Spinal cord (tissue), 10 donors: ENCODE results near the gene SHISA8. TPM values are rescaled to one million over a fixed set of nuclear protein-coding genes. Genes with fewer than 3 reads are reported as not detected.

Source experiments
- DNase-seq, 6 donors: peaks; one replicate each; pipeline versions ENCODE4 v3.0.0 to v3.0.0-alpha.2; 2013 to 2015; ENCODE audit warnings: low spot score in 6 of 6, low read depth in 4 of 6
- H3K27ac ChIP-seq: one replicate; pipeline ENCODE4 v1.5.1; 2013; ENCODE audit warnings: low read depth, low read length, control low read depth
- H3K27me3 ChIP-seq: one replicate; pipeline ENCODE4 v1.6.1; 2013; ENCODE audit warnings: low read length; ENCODE audit not compliant: control insufficient read depth, insufficient read depth
- H3K36me3 ChIP-seq: one replicate; pipeline ENCODE4 v1.6.1; 2013; ENCODE audit warnings: low read length; ENCODE audit not compliant: control insufficient read depth, insufficient read depth
- H3K4me1 ChIP-seq: one replicate; pipeline ENCODE4 v1.6.1; 2013; ENCODE audit warnings: low read length; ENCODE audit not compliant: control insufficient read depth, insufficient read depth
- H3K4me3 ChIP-seq: one replicate; pipeline ENCODE4 v1.5.1; 2013; ENCODE audit warnings: low read depth, low read length, control low read depth
- H3K9me3 ChIP-seq: one replicate; pipeline ENCODE4 v1.6.1; 2013; ENCODE audit warnings: low read length; ENCODE audit not compliant: control insufficient read depth, insufficient read depth
- WGBS: methylation state at CpG from one replicate; pipeline ENCODE4 v1.1.5; 2013; ENCODE audit warnings: missing lambda C conversion rate; ENCODE audit not compliant: insufficient coverage; 5-methylcytosine and 5-hydroxymethylcytosine counted together
- polyA plus RNA-seq, 2 donors: library from polyadenylated mRNA; unstranded; fragments of 120-200 nt; gene quantifications; one replicate each; pipeline ENCODE4 v1.2.1, GENCODE V29; 2013; ENCODE audit not compliant: insufficient read length in 2 of 2
- total RNA-seq, 2 donors: library from RNA; depleted of rRNA in 1 of 2; stranded (reverse); fragments of 120-200 nt in 1 of 2; fragments of >200 nt in 1 of 2; gene quantifications; one replicate each; pipeline versions ENCODE4 v1.2.3 to v1.2.4, GENCODE V29; 2013 to 2014
- donor health status: healthy.

Gene SHISA8
- total and polyA plus RNA-seq, 4 donors, result 0.40 to 5.2 (median 1.8) TPM

- Histone ChIP-seq H3K27me3 (peaks cover 86% of the 10 kb centered on the region), H3K27ac (no peak overlapping the region), H3K4me1 (peaks cover 48% of the 10 kb centered on the region), H3K4me3 (no peak overlapping the region), H3K36me3 (peaks cover 2% of the 10 kb centered on the region), H3K9me3 (no peaks in the 10 kb centered on the region)
- WGBS, result 30% methylated on average over 6 of the region's 11 CpGs
- DNase-seq, result no peak
These were observed 1.1 kb upstream of the SHISA8 start for GRCh38 chr22:41915786-41916493.

DNA sequence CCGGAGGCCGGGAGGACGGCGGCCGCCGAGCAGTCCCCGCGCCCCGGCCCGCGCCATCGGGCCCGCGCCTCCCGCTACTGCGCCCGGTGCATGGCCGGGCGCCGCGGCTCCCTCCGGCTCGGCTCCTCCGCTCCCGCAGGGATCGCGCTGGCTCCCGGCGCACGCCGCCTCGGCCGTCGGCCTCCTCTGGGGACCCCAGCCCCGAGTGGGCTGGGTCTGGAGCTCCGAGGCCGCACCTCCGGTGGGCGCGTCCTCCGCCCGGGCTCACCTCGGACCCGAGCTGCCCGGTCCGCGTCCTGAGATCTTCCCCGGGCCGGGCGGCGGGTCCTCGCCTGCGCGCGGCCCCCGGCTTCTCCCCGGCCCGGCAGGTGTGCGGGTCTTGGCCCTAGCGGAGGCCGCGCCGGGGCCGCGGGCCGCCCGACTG lies 251 bp downstream of the SHISA8 start:
- Histone ChIP-seq H3K9me3 (no peaks in the 10 kb centered on the region), H3K27ac (no peak overlapping the region), H3K36me3 (peaks cover 2% of the 10 kb centered on the region), H3K4me1 (peaks cover 43% of the 10 kb centered on the region), H3K27me3 (peaks cover 85% of the 10 kb centered on the region), H3K4me3 (no peak overlapping the region)
- DNase-seq, result no peak
- WGBS, result under 1% methylated on average over 67 of the region's 67 CpGs

- peaks cover 84% of the 10 kb centered on the region for H3K27me3 ChIP-seq
- WGBS, result under 1% methylated on average over 77 of the region's 79 CpGs
- H3K36me3 ChIP-seq, result peaks cover 9% of the 10 kb centered on the region
- H3K27ac ChIP-seq, result no peak overlapping the region
- H3K4me3 ChIP-seq, result no peak overlapping the region
- H3K9me3 ChIP-seq, result no peaks in the 10 kb centered on the region
- H3K4me1 ChIP-seq, result peaks cover 43% of the 10 kb centered on the region
- DNase-seq, result no peak
These were observed 886 bp downstream of the SHISA8 start for GRCh38 chr22:41913842-41914534.

- no peak overlapping the region for H3K27ac ChIP-seq
- WGBS, result 80% methylated on average over 7 of the region's 11 CpGs
- no peak for DNase-seq
- H3K36me3 ChIP-seq, result peaks cover 15% of the 10 kb centered on the region
- peaks cover 45% of the 10 kb centered on the region for H3K4me1 ChIP-seq
- no peaks in the 10 kb centered on the region for H3K9me3 ChIP-seq
- peaks cover 79% of the 10 kb centered on the region for H3K27me3 ChIP-seq
- H3K4me3 ChIP-seq, result no peak overlapping the region
These were observed 1.7 kb downstream of the SHISA8 start for GRCh38 chr22:41913040-41913719.

DNA sequence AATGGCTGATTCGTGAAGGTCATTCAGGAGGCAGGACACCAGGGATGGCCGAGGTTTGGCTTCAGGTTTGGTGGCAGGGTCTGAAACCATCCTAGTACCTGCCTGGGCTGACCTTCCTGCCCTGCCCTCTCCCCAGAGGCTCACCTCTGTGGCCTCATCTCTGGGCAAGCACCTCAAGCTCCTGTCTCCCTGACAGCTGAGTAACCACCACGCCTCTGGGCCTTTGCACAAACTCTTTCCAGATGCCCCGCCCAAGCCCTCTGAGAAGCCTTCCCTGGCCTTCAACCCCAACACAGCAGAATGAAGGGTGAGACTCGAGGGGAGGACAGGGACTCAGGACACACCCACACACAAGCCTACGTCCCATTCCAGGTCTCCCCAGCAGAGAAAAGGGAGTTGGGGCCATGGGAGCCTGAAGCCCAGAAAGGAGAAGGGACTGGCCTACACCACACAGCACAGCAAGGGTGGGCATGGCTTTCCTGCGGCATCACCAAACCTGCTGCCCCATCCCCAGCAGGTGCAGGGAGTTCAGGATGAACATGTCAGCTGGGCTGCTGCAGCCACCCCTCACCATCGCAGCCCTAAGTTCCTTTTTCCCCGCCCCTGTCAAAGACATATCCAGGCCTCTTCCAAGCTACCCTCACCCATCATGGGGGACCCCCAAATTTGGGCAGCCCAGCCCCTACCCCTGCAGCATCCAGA lies 2.4 kb downstream of the SHISA8 start:
- H3K27me3 ChIP-seq, result peaks cover 72% of the 10 kb centered on the region
- no peak overlapping the region for H3K27ac ChIP-seq
- WGBS, result 81% methylated on average over 7 of the region's 9 CpGs
- peaks cover 40% of the 10 kb centered on the region for H3K4me1 ChIP-seq
- peaks cover 22% of the 10 kb centered on the region for H3K36me3 ChIP-seq
- no peak overlapping the region for H3K4me3 ChIP-seq
- no peak for DNase-seq
- H3K9me3 ChIP-seq, result no peaks in the 10 kb centered on the region

GRCh38 chr22:41911001-41911611 lies 3.8 kb downstream of the SHISA8 start:
- peaks cover 40% of the 10 kb centered on the region for H3K4me1 ChIP-seq
- H3K27ac ChIP-seq, result no peak overlapping the region
- WGBS, result 17% methylated on average over 37 of the region's 37 CpGs
- no peaks in the 10 kb centered on the region for H3K9me3 ChIP-seq
- no peak for DNase-seq
- peaks cover 60% of the 10 kb centered on the region for H3K27me3 ChIP-seq
- H3K36me3 ChIP-seq, result peaks cover 34% of the 10 kb centered on the region
- no peak overlapping the region for H3K4me3 ChIP-seq

- under 1% methylated on average over 112 of the region's 112 CpGs for WGBS
- Histone ChIP-seq H3K27me3 (peaks cover 52% of the 10 kb centered on the region), H3K4me3 (no peak overlapping the region), H3K27ac (no peak overlapping the region), H3K36me3 (peaks cover 42% of the 10 kb centered on the region), H3K9me3 (no peaks in the 10 kb centered on the region), H3K4me1 (peaks cover 34% of the 10 kb centered on the region)
- DNase-seq, result peak in 2 of 6 donors; percentile 48 to 72
These were observed 4.5 kb downstream of the SHISA8 start for GRCh38 chr22:41910050-41911000.

GRCh38 chr22:41909310-41910049 lies 5.4 kb downstream of the SHISA8 start:
- peaks cover 51% of the 10 kb centered on the region for H3K36me3 ChIP-seq
- 14% methylated on average over 55 of the region's 55 CpGs for WGBS
- peaks cover 46% of the 10 kb centered on the region for H3K27me3 ChIP-seq
- H3K4me3 ChIP-seq, result no peak overlapping the region
- H3K4me1 ChIP-seq, result peaks cover 30% of the 10 kb centered on the region
- no peak overlapping the region for H3K27ac ChIP-seq
- H3K9me3 ChIP-seq, result no peaks in the 10 kb centered on the region
- no peak for DNase-seq
